ENCODE data around the gene STXBP6.
"Not testable (repeated sequence)": the region's sequence is repeated elsewhere in the genome, so short reads cannot be mapped to it uniquely, and the experiment has no call there.

STXBP6 gene

DNA sequence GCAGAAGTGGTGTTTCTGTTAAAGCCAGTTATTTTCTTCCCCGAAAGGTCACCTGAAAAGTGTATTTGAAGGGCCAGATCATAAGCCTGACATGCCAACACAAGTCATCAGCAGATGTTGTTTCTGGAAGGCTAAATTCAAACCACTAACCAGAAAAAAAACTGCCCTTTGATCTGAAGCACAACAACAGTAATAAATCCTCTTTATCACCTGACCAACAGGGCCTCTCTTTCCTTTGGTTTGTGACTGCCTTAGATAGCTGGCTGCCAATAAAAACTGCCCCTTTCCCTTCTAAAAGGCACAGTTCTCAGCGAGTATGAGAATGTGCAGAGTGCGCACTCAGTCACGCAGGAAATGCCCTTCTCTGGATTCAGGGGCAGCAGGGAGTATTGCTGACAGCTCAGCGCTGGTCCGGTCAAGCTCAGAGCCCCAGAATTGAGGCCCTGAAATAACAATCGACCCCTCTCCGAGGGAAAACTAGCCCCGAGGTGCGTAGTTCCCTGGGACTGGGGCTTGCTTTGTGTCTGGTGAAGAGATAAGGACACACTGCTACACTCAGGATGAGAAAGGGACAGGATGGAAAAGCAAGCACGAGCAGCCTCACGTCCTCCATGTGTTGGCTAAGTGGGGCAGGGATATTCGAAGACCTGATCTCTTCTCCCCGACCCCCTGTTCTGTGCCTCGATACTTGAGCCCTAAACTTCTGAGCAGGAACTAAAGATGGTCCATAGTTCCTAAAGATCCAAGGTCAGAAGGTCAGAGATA, 231.7 kb downstream of the STXBP6 start:
- peak; percentile 67 for DNase-seq

DNA sequence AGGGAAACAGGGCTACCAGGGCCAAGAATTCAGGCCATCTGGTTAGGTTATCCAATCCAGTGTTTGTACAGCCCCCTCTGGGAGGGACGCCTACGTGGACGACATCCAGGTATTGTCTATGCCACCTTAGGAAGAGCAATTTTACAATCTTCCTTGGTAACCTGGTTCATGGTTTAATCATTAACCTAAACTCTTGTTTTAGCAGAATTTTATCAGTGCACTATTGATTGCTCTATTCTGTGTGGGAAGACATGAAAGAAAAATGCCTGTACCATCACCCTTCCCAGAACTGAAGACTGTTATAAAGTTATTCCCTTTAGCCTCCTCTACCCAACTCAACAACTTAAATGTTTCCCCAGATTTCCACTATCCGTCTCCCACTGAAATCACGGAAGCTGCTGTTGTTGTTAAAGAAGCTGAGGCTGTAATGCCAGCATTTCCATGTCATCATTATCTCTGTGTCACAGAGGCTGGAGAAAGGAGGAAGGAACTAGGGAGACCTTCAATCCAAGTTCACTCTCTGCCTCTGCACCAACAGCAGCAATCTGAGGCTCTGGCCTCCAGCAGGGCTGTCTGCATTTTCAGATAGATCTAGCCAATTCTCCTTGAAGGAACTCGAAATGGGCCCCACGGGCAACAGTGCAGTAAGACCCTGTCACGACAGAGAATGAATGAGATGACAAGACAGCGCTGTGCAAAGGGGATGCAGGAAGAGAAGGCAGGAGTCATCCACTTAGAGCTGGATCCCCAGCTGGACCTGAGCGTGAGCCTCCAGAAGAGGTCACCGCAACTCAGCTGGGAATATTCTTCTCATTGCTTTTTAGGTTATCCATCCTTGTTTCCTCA, 232.5 kb downstream of the STXBP6 start:
- DNase-seq = peak; percentile 70

DNA sequence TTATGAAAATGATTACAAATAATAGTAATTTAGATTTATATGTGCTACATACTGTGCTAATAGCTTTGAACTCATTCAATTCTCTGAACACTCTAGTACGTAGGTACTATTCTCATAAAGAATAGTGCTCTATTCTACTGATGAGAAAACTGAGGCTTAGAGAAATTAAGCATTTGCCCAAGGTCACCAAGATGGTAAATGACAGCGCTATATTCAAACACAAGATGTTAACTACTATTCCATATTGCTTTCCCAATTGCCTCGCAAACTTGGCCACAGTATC, 233.1 kb downstream of the STXBP6 start:
- no peak for DNase-seq

GRCh38 chr14:24816011-24816928, 233.7 kb downstream of the STXBP6 start:
- DNase-seq = peak; percentile 65

- no peak for DNase-seq
These were observed 234.4 kb downstream of the STXBP6 start for GRCh38 chr14:24815543-24815942.

GRCh38 chr14:24814944-24815343, 235.0 kb downstream of the STXBP6 start:
- no peak for DNase-seq

DNA sequence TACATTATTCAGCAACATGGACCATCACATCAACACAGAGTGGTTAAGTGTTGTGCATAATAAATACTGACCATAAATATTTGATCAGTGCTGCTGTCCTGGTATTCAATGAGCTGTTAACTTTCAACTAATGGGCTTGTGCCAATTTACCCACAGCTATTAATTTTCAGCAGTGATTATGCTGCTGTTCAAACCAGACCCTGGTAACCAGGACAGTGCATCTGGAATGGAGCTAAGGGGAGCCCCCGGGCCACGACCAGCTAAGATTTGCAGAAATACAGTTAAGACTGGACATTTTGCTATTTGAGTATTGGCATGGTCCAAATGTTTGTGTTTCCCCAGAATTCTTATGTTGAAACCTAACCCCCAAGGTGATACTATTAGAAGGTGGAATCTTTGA, 235.6 kb downstream of the STXBP6 start:
- DNase-seq = no peak

DNA sequence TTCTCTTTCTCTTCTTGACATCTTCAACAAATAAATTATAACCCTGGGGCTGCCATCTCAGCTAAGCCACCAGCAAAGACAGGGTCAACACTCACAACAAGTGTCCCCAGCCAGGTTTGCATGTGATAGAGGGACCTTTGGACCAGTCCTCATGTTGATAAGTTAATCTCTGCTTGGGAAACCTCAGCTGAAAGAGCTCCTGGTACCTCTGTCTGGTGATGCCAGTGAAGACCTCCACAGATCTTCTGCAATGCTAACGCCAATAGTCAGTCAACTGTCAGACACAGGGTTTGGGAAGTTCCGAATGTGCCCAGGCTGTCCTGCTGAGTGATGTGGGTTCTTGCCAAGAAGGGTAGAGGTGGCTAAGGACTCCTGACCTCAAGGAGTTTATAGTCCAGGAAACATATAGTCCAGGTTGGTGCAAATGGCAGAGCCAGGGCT, 236.1 kb downstream of the STXBP6 start:
- DNase-seq = no peak

GRCh38 chr14:24813089-24813815, 236.7 kb downstream of the STXBP6 start:
- DNase-seq = no peak

GRCh38 chr14:24809135-24809534, 240.8 kb downstream of the STXBP6 start:
- DNase-seq = peak; percentile 44

DNA sequence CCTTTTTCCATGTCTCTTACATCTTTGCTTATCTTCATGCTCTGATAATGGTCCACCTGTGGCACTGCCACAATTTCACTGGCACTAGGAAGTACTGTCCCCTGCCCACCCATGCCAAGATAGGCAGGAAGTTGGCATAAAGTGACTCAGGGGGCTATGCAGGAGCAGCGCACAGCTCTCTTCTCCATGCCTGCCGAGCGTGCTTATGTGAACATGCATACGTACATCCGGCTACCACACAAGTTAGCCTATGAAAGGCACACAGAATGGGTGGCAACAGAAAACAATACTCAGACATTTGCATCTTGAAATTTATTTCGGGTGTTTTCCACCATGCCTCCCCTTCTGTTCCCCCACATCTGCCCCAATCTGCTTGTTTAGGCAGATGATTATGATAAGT, 241.5 kb downstream of the STXBP6 start:
- no peak for DNase-seq

DNA sequence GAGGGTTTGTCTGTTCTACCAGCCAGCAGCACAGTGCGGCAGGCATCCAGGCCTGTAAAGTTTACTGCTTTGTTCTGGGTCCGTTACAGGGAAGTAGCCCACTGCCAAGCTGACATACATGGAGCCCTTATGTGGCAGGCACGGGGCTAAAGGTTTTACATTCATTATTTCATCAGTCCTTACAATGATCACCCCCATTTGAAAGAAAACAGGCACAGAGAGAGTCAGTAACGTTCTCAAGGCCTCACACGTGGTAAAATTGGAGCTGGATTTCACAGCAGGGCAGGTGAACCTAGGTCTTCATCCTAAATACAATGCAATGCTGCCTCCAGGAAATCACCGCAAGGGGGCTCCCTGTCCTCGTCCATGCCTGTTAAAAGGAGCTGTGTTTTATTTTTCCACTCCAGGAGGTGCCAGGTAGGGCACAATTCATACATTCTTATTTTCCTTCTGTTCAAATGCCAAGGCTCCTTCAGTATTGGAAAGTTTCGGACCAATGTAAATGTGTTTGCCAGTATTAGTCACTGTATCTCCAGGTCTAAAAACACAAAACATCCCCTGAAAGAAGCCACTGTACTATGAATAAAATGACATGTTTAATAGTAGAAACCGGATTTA, 243.8 kb downstream of the STXBP6 start:
- peak; percentile 67 for DNase-seq

GRCh38 chr14:24804552-24805212, 245.3 kb downstream of the STXBP6 start:
- DNase-seq = no peak

GRCh38 chr14:24803933-24804494, 245.9 kb downstream of the STXBP6 start:
- no peak for DNase-seq

GRCh38 chr14:24803426-24803825, 246.5 kb downstream of the STXBP6 start:
- DNase-seq = not testable (repeated sequence)

GRCh38 chr14:24802236-24802635, 247.7 kb downstream of the STXBP6 start:
- DNase-seq = no peak

- DNase-seq = no peak
These were observed 248.9 kb downstream of the STXBP6 start for GRCh38 chr14:24801024-24801423.

GRCh38 chr14:24798911-24799462, 251.0 kb downstream of the STXBP6 start:
- peak; percentile 10 for DNase-seq

GRCh38 chr14:24795406-24795805, 254.5 kb downstream of the STXBP6 start:
- no peak for DNase-seq

- peak; percentile 91 for DNase-seq
These were observed 255.2 kb downstream of the STXBP6 start for GRCh38 chr14:24794644-24795305.

Data from NCI-H69 (cell line).